Activated CD4-positive, alpha-beta T cell treated with anti-CD3 and anti-CD28 coated beads, Interleukin-2, amount 50 U/mL, for 1 hour (primary cell): Measurements from ENCODE around the gene GLI3.

ENCODE experiments used
- DNase-seq: peaks from one replicate; pipeline ENCODE4 v3.0.0-alpha.2; 2020

GLI3 gene

GRCh38 chr7:41912851-41913567 lies 324.0 kb downstream of the GLI3 start:
- DNase-seq, result no peak

GRCh38 chr7:41912426-41912825 lies 324.6 kb downstream of the GLI3 start:
- no peak for DNase-seq

- DNase-seq, result no peak
These were observed 325.2 kb downstream of the GLI3 start for GRCh38 chr7:41911792-41912191.
